ENCODE measurements around the gene RTKN2.

Gene RTKN2

DNA sequence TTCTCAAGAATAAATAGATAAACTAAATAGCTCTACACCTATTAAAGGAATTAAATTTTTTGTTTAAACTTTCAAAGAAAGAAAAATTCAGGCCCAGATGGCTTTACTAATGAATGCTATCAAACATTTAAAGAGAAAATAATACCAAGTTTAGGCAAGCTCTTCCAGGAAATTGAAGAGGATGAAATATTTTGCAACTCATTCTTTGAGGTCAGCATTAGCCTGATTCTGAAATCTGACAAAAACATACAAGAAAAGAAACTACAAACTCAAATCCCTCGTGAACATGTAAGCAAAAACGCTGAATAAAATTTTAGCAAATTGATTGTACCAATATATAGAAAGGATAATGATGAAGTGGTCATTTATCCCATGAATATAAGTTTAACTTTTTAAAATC is 93.4 kb downstream of the RTKN2 start:
- Histone ChIP-seq H3K4me3 (ENCODE audit: insufficient read length, low read depth) (no peak overlapping the region), H3K36me3 (ENCODE audit: insufficient read depth, insufficient read length, low read length) (no peaks in the 10 kb centered on the region), H3K27me3 (ENCODE audit: insufficient read depth, insufficient read length) (no peaks in the 10 kb centered on the region), H3K9ac (ENCODE audit: insufficient read length, low read depth) (no peak overlapping the region), H3K9me3 (ENCODE audit: insufficient read depth, low read length) (no peaks in the 10 kb centered on the region), H3K4me1 (ENCODE audit: insufficient read depth, insufficient read length) (no peaks in the 10 kb centered on the region)
- DNase-seq (ENCODE audit: low read depth, low spot score), result no peak
- no peak for TF ChIP-seq SUZ12 (IDR thresholded peaks at IDR 0.05; ENCODE audit: extremely low read depth, insufficient read depth, insufficient read length)
- TF ChIP-seq YY1 (IDR thresholded peaks at IDR 0.05; ENCODE audit: insufficient read depth, insufficient read length), result no peak
- TF ChIP-seq ZNF274 (IDR thresholded peaks at IDR 0.05; ENCODE audit: low read depth, low read length), result no peak

DNA sequence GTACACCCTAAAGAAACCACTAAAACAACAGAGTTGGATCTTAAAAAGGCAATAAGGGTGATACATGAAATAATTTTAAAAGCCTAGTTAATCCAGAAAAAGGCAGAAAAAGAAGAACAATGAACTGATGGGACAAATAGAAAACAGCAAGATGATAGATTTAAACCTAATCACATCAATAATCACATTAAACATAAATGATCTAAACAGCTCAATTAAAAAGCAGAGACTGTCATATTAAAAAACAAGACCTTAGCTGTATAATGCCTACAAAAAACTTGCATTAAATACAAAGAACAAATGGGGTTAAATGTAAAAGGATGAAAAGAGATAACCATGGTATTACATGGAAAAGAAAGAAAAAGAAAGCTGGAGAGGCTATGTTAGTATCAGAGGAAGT is 96.2 kb downstream of the RTKN2 start:
- H3K4me1 ChIP-seq (ENCODE audit: insufficient read depth, insufficient read length), result no peaks in the 10 kb centered on the region
- H3K4me3 ChIP-seq (ENCODE audit: insufficient read length, low read depth), result no peak overlapping the region
- no peaks in the 10 kb centered on the region for H3K27me3 ChIP-seq (ENCODE audit: insufficient read depth, insufficient read length)
- no peaks in the 10 kb centered on the region for H3K9me3 ChIP-seq (ENCODE audit: insufficient read depth, low read length)
- no peak for DNase-seq (ENCODE audit: low read depth, low spot score)
- no peaks in the 10 kb centered on the region for H3K36me3 ChIP-seq (ENCODE audit: insufficient read depth, insufficient read length, low read length)
- no peak for TF ChIP-seq YY1 (IDR thresholded peaks at IDR 0.05; ENCODE audit: insufficient read depth, insufficient read length)
- TF ChIP-seq SUZ12 (IDR thresholded peaks at IDR 0.05; ENCODE audit: extremely low read depth, insufficient read depth, insufficient read length), result no peak
- no peak for TF ChIP-seq ZNF274 (IDR thresholded peaks at IDR 0.05; ENCODE audit: low read depth, low read length)
- no peak overlapping the region for H3K9ac ChIP-seq (ENCODE audit: insufficient read length, low read depth)

DNA sequence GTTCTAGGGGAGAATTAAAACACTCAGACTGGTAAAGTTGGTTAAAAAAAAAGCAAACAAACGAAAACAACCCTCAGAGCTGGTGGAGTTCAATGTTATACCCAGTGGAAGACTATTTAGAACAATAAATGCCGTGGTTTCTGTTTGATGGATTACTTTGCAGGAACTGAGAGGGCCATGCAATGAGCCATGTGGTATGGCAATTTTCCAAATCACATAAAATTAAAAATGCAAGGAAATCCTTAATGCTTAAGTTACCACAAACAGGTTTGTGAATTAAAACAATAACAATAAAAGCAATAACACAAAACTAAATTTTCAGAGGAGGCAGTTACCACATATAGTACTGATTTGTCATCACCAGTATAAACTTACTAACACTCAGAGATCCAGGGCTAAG is 96.9 kb downstream of the RTKN2 start:
- H3K27me3 ChIP-seq (ENCODE audit: insufficient read depth, insufficient read length), result no peaks in the 10 kb centered on the region
- H3K9ac ChIP-seq (ENCODE audit: insufficient read length, low read depth), result no peak overlapping the region
- DNase-seq (ENCODE audit: low read depth, low spot score), result no peak
- no peaks in the 10 kb centered on the region for H3K9me3 ChIP-seq (ENCODE audit: insufficient read depth, low read length)
- TF ChIP-seq SUZ12 (IDR thresholded peaks at IDR 0.05; ENCODE audit: extremely low read depth, insufficient read depth, insufficient read length) (no peak), ZNF274 (IDR thresholded peaks at IDR 0.05; ENCODE audit: low read depth, low read length) (no peak), YY1 (IDR thresholded peaks at IDR 0.05; ENCODE audit: insufficient read depth, insufficient read length) (no peak)
- H3K36me3 ChIP-seq (ENCODE audit: insufficient read depth, insufficient read length, low read length), result no peaks in the 10 kb centered on the region
- H3K4me1 ChIP-seq (ENCODE audit: insufficient read depth, insufficient read length), result no peaks in the 10 kb centered on the region
- no peak overlapping the region for H3K4me3 ChIP-seq (ENCODE audit: insufficient read length, low read depth)

DNA sequence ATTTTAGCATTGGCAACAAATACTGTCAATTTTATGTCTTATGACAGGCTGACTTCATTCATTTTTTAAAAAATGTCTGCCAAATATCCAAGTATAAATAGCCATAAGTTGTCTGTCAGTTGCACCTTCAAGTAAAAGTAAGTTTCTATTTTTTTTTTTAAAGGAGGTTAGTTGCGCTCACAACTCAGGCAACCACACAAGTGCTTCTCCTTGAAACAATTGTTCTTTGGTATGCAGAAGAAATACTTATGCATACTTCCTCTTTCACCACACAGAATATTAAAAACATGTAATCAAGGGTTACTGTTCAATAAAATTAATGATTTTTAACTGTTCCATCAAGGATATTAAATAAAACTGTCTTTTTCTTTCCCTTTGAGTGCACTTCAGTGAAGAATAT is 97.9 kb downstream of the RTKN2 start:
- Histone ChIP-seq H3K4me1 (ENCODE audit: insufficient read depth, insufficient read length) (no peaks in the 10 kb centered on the region), H3K27me3 (ENCODE audit: insufficient read depth, insufficient read length) (no peaks in the 10 kb centered on the region), H3K4me3 (ENCODE audit: insufficient read length, low read depth) (no peak overlapping the region), H3K36me3 (ENCODE audit: insufficient read depth, insufficient read length, low read length) (no peaks in the 10 kb centered on the region), H3K9me3 (ENCODE audit: insufficient read depth, low read length) (no peaks in the 10 kb centered on the region), H3K9ac (ENCODE audit: insufficient read length, low read depth) (no peak overlapping the region)
- no peak for TF ChIP-seq YY1 (IDR thresholded peaks at IDR 0.05; ENCODE audit: insufficient read depth, insufficient read length)
- no peak for TF ChIP-seq ZNF274 (IDR thresholded peaks at IDR 0.05; ENCODE audit: low read depth, low read length)
- TF ChIP-seq SUZ12 (IDR thresholded peaks at IDR 0.05; ENCODE audit: extremely low read depth, insufficient read depth, insufficient read length), result no peak
- no peak for DNase-seq (ENCODE audit: low read depth, low spot score)

DNA sequence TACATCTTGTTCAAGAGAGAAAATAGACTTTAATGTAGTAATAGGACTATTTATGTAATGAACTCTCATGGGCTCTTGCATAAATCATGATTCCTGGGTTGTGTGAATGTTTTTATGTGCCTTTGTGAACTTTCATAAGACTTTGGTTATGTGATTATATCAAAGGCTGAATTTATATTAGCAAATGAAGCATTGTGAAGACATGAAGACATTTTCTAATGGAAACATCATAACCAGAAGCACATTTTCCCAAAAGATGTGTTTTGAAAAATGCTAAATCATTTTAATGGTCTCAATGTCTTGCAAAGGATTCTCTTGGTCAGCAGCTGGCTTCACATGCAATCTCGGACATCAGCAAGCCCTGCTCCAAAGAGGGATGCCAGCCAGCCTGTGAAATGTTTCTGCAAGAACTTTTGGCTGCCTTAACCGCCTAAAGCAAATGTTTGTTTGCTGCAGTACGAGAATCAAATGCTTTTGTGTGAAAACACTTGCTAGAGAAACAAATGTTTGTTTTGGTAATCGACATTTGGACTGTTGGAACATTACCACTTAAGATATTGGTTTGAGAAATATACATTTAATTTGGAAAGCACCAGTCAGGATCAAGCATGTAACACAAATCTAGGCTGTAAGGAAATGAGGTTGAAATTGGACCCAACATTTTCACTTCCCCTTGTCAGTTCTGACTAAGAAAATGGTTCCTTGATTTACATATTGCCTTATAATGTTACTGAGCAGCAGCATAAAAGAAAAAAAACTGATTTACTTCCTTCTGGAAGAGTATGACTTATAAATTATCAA is 102.1 kb downstream of the RTKN2 start:
- Histone ChIP-seq H3K4me3 (ENCODE audit: insufficient read length, low read depth) (no peak overlapping the region), H3K4me1 (ENCODE audit: insufficient read depth, insufficient read length) (no peaks in the 10 kb centered on the region), H3K9me3 (ENCODE audit: insufficient read depth, low read length) (no peaks in the 10 kb centered on the region), H3K27me3 (ENCODE audit: insufficient read depth, insufficient read length) (no peaks in the 10 kb centered on the region), H3K9ac (ENCODE audit: insufficient read length, low read depth) (no peak overlapping the region), H3K36me3 (ENCODE audit: insufficient read depth, insufficient read length, low read length) (no peaks in the 10 kb centered on the region)
- TF ChIP-seq SUZ12 (IDR thresholded peaks at IDR 0.05; ENCODE audit: extremely low read depth, insufficient read depth, insufficient read length) (no peak), ZNF274 (IDR thresholded peaks at IDR 0.05; ENCODE audit: low read depth, low read length) (no peak), YY1 (IDR thresholded peaks at IDR 0.05; ENCODE audit: insufficient read depth, insufficient read length) (no peak)
- DNase-seq (ENCODE audit: low read depth, low spot score), result no peak

DNA sequence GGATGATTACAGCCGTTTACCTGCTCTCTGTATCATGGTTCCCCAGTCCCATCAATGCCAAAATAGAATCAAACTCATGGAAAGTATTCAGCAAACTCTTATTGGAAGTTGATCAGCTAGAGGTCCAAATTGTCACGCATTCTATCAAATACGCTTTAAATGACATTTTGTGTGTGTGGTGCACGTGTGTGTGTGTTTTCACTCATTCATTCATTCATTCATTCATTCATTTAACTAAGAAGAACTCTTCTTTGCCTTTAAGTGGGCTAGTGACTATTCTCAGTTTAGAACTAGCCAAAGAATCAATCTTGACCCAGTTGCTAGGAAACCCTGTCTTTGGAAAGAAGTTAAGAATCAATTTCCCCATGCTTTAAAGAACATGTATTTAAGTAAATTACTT is 102.8 kb downstream of the RTKN2 start:
- Histone ChIP-seq H3K4me1 (ENCODE audit: insufficient read depth, insufficient read length) (no peaks in the 10 kb centered on the region), H3K36me3 (ENCODE audit: insufficient read depth, insufficient read length, low read length) (no peaks in the 10 kb centered on the region), H3K27me3 (ENCODE audit: insufficient read depth, insufficient read length) (no peaks in the 10 kb centered on the region), H3K9me3 (ENCODE audit: insufficient read depth, low read length) (no peaks in the 10 kb centered on the region), H3K9ac (ENCODE audit: insufficient read length, low read depth) (no peak overlapping the region), H3K4me3 (ENCODE audit: insufficient read length, low read depth) (no peak overlapping the region)
- DNase-seq (ENCODE audit: low read depth, low spot score), result no peak
- TF ChIP-seq SUZ12 (IDR thresholded peaks at IDR 0.05; ENCODE audit: extremely low read depth, insufficient read depth, insufficient read length), result no peak
- no peak for TF ChIP-seq ZNF274 (IDR thresholded peaks at IDR 0.05; ENCODE audit: low read depth, low read length)
- no peak for TF ChIP-seq YY1 (IDR thresholded peaks at IDR 0.05; ENCODE audit: insufficient read depth, insufficient read length)

DNA sequence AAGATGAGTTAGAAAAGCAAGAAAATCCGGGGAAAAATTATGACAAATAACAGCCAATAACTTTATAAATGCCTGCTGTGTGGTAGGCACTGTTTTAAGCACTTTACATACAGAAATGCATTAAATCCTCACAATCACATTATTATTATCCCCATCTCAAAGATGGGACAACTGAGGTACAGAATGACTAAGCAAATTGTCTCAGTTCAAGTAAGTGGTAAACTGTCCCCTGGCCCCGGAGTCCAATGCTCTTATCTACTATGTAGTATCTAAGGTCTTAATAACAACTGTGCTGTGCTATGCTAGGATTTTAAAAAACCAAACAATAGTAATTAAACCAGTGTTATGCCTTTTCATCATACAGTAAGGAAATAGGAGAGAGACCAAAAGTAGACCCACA is 105.6 kb downstream of the RTKN2 start:
- TF ChIP-seq ZNF274 (IDR thresholded peaks at IDR 0.05; ENCODE audit: low read depth, low read length), result no peak
- TF ChIP-seq YY1 (IDR thresholded peaks at IDR 0.05; ENCODE audit: insufficient read depth, insufficient read length), result no peak
- no peak for TF ChIP-seq SUZ12 (IDR thresholded peaks at IDR 0.05; ENCODE audit: extremely low read depth, insufficient read depth, insufficient read length)
- H3K4me1 ChIP-seq (ENCODE audit: insufficient read depth, insufficient read length), result no peaks in the 10 kb centered on the region
- no peak for DNase-seq (ENCODE audit: low read depth, low spot score)
- H3K9ac ChIP-seq (ENCODE audit: insufficient read length, low read depth), result no peak overlapping the region
- H3K36me3 ChIP-seq (ENCODE audit: insufficient read depth, insufficient read length, low read length), result no peaks in the 10 kb centered on the region
- no peaks in the 10 kb centered on the region for H3K9me3 ChIP-seq (ENCODE audit: insufficient read depth, low read length)
- H3K4me3 ChIP-seq (ENCODE audit: insufficient read length, low read depth), result no peak overlapping the region
- H3K27me3 ChIP-seq (ENCODE audit: insufficient read depth, insufficient read length), result no peaks in the 10 kb centered on the region
